HG03442 (cell line): ENCODE results near the gene ALKBH7.
"Not testable (repeated sequence)": the region's sequence is repeated elsewhere in the genome, so short reads cannot be mapped to it uniquely, and the experiment has no call there.

Source experiments
- ATAC-seq: cut with Tn5 transposase; IDR thresholded peaks from one replicate; pipeline ENCODE4 v1.9.1; 2021; ENCODE audit warnings: mild to moderate bottlenecking, moderate library complexity; ENCODE audit not compliant: unreplicated experiment

Gene ALKBH7

GRCh38 chr19:6400062-6400944, 27.7 kb downstream of the ALKBH7 start:
- ATAC-seq = not testable (repeated sequence)

GRCh38 chr19:6402058-6402457, 29.5 kb downstream of the ALKBH7 start:
- no peak for ATAC-seq

- no peak for ATAC-seq
Observed at GRCh38 chr19:6402837-6403608, 30.4 kb downstream of the ALKBH7 start.

GRCh38 chr19:6406401-6406800, 33.8 kb downstream of the ALKBH7 start:
- ATAC-seq = no peak

- no peak for ATAC-seq
Observed at GRCh38 chr19:6409346-6409745, 36.8 kb downstream of the ALKBH7 start.

GRCh38 chr19:6412061-6412446, 39.5 kb downstream of the ALKBH7 start:
- no peak for ATAC-seq

- ATAC-seq = no peak
Observed at GRCh38 chr19:6412447-6413091, 40.0 kb downstream of the ALKBH7 start.

- ATAC-seq = no peak
Observed at GRCh38 chr19:6413291-6413690, 40.7 kb downstream of the ALKBH7 start.

- no peak for ATAC-seq
Observed at GRCh38 chr19:6413721-6414643, 41.4 kb downstream of the ALKBH7 start.

- ATAC-seq = no peak
Observed at GRCh38 chr19:6414793-6415590, 42.4 kb downstream of the ALKBH7 start.

GRCh38 chr19:6415591-6416190, 43.1 kb downstream of the ALKBH7 start:
- no peak for ATAC-seq

- ATAC-seq = no peak
Observed at GRCh38 chr19:6416658-6417405, 44.2 kb downstream of the ALKBH7 start.

GRCh38 chr19:6417713-6418561, 45.3 kb downstream of the ALKBH7 start:
- no peak for ATAC-seq

GRCh38 chr19:6418562-6418932, 46.0 kb downstream of the ALKBH7 start:
- no peak for ATAC-seq

GRCh38 chr19:6421075-6422014, 48.8 kb downstream of the ALKBH7 start:
- no peak for ATAC-seq

- no peak for ATAC-seq
Observed at GRCh38 chr19:6423499-6424194, 51.1 kb downstream of the ALKBH7 start.
